Measurements from ENCODE around the gene VPS72.

DNA sequence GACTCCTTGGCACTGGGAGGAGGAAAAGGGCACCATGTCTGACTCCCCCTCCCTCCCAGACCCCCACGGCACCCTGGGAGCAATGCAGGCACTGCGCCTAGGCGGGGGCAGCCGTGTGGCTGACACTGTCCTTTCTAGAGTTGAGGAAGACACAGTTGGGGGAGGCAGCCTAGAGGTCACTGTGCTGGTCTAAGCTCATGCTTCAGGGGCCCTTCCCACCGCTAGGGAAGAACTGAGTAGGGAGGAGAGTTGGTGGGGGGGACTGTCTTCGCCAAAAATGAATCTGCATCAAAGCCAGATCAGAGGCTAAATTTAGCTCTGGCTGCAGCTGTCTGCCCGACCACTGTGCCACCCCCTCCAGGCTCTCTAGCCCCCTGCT lies 47.0 kb downstream of the VPS72 start:
- TF ChIP-seq, protein P1, sequence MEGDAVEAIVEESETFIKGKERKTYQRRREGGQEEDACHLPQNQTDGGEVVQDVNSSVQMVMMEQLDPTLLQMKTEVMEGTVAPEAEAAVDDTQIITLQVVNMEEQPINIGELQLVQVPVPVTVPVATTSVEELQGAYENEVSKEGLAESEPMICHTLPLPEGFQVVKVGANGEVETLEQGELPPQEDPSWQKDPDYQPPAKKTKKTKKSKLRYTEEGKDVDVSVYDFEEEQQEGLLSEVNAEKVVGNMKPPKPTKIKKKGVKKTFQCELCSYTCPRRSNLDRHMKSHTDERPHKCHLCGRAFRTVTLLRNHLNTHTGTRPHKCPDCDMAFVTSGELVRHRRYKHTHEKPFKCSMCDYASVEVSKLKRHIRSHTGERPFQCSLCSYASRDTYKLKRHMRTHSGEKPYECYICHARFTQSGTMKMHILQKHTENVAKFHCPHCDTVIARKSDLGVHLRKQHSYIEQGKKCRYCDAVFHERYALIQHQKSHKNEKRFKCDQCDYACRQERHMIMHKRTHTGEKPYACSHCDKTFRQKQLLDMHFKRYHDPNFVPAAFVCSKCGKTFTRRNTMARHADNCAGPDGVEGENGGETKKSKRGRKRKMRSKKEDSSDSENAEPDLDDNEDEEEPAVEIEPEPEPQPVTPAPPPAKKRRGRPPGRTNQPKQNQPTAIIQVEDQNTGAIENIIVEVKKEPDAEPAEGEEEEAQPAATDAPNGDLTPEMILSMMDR (conservative IDR thresholded peaks at IDR 0.05; ENCODE audit: low read depth, low read length): no peak
- TF ChIP-seq EZH2 (IDR thresholded peaks at IDR 0.05; ENCODE audit: low read length, unreplicated experiment): no peak
- TF ChIP-seq EZH2phosphoT487 (IDR thresholded peaks at IDR 0.05; ENCODE audit: borderline replicate concordance, low read length): no peak

Measured in PC-3 (cell line).